Activated CD8-positive, alpha-beta memory T cell treated with anti-CD3 and anti-CD28 coated beads, Interleukin-2, amount 50 U/mL, for 24 hours (primary cell): ENCODE data around the gene PTPRR.

Experiments used
- DNase-seq: peaks from one replicate; pipeline ENCODE4 v3.0.0-alpha.2; 2020; ENCODE audit errors: extremely low read depth

Gene PTPRR, protein sequence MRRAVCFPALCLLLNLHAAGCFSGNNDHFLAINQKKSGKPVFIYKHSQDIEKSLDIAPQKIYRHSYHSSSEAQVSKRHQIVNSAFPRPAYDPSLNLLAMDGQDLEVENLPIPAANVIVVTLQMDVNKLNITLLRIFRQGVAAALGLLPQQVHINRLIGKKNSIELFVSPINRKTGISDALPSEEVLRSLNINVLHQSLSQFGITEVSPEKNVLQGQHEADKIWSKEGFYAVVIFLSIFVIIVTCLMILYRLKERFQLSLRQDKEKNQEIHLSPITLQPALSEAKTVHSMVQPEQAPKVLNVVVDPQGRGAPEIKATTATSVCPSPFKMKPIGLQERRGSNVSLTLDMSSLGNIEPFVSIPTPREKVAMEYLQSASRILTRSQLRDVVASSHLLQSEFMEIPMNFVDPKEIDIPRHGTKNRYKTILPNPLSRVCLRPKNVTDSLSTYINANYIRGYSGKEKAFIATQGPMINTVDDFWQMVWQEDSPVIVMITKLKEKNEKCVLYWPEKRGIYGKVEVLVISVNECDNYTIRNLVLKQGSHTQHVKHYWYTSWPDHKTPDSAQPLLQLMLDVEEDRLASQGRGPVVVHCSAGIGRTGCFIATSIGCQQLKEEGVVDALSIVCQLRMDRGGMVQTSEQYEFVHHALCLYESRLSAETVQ

GRCh38 chr12:70920251-70920851 is at the start of gene PTPRR:
Gene PTPRR (minus strand): TSS chr12:70920738. CDS start chr12:70920390, 348 bp downstream.
- no peak for DNase-seq

GRCh38 chr12:70966996-70967790 is 46.7 kb upstream of the PTPRR start:
- no peak for DNase-seq

DNA sequence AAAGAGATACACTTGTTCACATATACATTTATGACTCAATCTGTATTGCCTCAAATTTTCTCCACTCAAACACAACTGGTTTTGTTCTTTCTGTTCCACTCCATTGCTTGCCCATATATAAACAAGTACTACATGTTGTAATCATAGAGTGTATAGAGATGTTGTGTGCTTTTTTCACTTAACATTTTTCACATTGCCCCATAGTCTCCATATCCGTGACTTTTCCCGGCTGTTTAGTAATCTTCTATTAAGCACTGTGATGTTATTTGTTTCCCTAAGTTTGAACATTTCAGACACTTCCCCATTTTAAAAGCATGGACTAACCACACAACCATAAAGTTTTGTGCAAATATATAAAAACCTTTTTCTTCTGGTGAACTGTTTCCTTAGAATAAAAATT is 45.5 kb upstream of the PTPRR start:
- DNase-seq = no peak

GRCh38 chr12:70964867-70965510 is 44.5 kb upstream of the PTPRR start:
- DNase-seq = no peak

DNA sequence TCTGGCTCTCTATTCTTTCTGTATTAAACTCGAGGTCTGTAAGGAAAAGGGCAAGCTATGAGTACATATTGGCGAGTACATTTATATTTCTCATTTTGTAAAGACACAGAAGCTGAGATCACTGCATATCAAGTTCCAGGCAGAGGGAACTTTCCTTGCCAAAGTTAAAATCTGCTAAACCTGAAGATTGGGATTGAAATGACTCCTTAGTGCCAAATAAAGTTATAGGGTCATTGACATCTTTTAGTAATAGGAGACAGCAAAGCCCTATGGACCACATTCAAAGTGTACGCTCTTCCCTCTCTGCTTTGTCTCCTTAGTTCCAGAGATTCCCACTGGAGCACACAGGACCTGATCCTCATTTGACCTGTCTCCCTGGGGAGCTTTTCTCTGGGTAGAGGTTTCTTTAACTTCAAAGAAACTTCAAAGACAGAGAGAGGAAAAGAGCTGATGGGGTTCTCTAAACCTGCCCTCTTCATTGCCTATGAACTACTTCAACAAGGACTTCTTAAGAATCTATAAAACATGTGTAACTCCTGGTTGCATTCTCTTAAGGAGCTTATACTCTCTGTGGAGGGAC is 42.6 kb upstream of the PTPRR start:
- DNase-seq = no peak

DNA sequence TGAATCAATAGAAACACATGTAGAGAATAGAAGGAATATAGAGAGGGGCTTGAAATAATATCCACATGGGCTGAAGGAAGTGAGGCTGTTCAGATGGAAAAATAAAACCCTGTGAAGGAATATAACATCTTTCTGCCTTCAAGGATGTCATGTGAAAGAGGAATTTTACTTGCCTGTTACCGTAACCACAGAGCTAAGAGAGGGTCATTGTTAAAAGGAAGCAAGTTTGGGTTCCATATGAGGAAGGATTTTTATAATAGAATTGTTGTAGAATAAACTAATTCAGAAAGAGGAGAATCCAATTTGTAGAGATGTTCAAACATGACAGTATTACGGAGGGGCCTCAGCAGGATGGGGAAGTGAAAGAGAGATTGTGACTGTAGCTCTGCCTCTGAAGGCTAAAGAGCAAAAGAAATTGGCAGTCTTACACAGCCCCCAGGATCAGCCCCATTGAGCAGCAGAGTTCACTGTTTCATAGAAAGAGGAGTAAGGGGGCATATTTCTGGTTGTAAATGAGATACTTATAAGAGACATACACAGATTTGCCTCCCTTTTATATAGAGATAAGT is 41.8 kb upstream of the PTPRR start:
- DNase-seq = no peak

GRCh38 chr12:70960484-70960883 is 39.9 kb upstream of the PTPRR start:
- DNase-seq = no peak

DNA sequence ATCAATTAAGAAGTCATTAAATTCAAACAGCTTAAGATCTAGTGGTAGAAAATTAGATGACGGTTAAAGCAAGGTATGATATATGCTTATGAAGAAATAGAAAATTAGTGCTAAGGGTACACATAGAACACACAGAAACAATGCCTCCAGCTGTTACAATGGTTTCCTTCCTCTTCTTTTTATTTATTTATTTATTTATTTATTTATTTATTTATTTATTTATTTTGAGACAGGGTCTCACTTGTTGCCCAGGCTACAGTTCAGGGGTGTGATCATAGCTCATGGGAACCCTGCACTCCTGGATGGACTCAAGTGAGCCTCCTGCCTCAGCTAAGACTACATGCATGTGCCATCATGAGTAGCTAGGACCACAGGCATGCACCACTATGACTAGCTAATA is 34.9 kb upstream of the PTPRR start:
- DNase-seq = no peak

DNA sequence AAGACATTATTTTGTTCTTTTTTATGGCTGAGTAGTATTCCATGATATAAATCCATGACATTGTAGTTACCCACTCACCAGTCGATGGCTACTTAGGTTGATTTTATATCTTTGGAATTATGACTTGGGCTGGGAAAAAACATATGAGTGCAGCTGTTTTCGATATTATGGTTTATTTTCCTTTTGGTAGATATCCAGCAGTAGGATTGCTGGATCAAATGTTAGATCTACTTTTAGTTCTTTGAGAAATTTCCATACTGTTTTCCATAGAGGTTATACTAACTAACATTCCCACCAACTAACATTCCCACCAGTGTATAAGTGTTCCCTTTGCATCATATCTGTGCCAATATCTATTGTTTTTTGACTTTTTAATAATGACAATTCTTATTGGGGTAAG is 29.9 kb upstream of the PTPRR start:
- no peak for DNase-seq

- no peak for DNase-seq
Observed at GRCh38 chr12:70948976-70949336, 28.4 kb upstream of the PTPRR start.

GRCh38 chr12:70948236-70948975 is 27.9 kb upstream of the PTPRR start:
- DNase-seq = no peak

DNA sequence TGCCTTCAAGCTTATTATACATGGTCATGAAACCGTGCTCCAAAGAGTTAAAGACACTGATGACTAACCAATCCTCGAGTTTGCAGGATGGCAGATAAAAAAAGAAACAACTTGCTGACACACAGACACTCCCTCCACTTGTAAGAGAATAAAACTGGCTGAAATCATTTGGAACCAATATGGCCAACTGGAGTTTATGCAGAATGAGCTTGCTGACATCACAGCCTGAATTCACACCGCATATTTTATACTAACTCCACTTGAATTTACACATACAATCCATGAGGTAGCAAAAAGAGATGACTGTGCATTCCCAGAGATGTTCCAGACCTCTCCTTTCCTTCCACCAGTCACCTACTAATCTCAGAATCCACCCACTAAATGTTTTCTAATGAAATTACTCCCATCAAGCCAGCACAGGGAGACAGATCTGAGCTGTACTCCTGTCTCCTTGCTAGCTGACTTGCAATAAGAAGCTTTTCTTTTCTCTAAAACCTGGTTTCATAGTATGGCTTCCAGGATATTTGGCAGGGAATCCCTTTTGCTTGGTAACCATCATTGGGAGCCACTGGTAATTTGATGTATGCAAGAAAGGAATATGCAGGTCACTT is 15.8 kb upstream of the PTPRR start:
- DNase-seq = no peak

DNA sequence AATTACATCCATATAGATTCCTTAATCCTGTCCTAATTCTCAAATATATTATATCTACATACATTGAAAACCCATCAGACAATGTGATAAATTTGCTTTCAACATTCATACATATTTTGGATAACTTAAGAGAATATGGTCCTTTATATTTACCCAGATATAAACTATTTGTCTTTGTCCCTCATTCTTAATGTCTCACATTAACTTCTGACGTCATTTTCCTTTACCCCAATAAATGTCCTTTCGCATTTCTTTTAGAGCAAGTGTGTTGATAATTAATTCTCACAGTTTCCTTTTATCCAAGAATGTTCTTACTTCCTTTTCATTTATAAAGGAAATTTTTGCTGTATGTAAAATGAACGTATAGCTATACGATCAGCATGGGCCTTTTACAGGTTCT is 12.6 kb upstream of the PTPRR start:
- DNase-seq = no peak

- no peak for DNase-seq
Observed at GRCh38 chr12:70929029-70929428, 8.5 kb upstream of the PTPRR start.

GRCh38 chr12:70928071-70928470 is 7.5 kb upstream of the PTPRR start:
- DNase-seq = no peak

- no peak for DNase-seq
Observed at GRCh38 chr12:70927356-70927755, 6.8 kb upstream of the PTPRR start.

DNA sequence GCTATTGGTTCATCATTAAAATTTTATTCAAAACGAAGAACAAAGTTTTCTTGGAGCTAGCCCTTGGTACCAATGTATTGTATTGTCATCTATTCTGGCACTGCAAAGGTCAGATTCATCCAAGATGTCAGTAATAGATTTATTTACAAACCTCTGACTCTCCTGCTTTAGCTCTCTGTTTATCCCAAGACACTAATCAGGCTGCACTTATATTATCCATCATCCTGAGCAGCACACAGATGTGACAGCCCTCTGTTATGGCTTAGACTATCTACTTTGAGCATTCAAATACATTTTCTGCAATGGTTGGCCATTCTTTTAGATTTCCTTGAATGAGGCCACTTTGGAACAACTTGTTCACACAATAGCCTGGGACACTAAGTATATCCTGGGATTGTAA is 5.0 kb upstream of the PTPRR start:
- DNase-seq = no peak

DNA sequence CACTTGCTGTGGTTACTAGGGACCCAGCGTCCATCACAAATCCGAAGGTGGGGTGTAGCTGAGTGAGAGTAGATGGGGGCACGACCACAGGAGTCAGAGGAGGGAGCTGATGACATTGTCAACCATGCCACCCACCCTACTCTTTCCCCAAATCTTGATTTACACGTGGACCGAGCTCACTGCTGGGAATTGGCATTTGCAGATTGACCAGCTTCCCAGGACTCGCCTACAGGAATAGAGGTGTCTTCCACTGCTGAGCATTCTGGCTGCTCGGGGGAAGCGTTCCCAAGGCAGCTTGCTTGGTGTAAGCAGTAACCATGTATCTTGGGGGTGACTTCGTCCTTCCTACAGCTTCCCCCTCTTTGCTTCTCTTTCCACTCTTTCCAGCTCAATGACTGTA is 353 bp upstream of the PTPRR start:
- DNase-seq = no peak

GRCh38 chr12:70919597-70920035 is 922 bp downstream of the PTPRR start:
- no peak for DNase-seq

DNA sequence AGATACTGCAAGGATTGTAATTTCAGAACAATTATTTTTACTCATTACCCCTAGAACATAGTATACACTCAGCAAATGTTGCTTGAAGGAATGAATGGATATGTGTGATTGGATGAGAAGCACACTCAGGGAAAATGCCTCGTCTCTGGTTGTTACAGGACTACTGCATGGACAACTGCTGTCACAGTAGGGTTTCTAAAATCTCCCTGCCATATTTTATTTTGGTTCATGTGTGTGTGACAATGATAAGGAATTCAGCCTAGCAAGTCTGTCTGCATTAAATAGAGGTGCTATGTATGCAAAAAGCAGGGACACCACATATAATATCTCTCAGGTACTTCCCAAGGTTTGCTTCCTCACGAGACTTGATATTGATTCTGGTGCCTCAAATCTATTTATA is 1.4 kb downstream of the PTPRR start:
- no peak for DNase-seq
